Right forelimb (tissue), 1 donor: Measurements from ENCODE around the gene AGPAT2.
A peak's percentile ranks its signal among the peaks of the same experiment; 100 is the strongest.

Experiments used
- DNase-seq: peaks from one replicate; pipeline ENCODE4 v3.0.0-alpha.2; 2018

The AGPAT2 gene

GRCh38 chr9:136686794-136687711 lies at the start of gene AGPAT2:
Gene AGPAT2, minus strand, starts transcription at chr9:136687457. Its CDS starts 100 bp downstream, at chr9:136687357.
- peak; percentile 76 for DNase-seq

DNA sequence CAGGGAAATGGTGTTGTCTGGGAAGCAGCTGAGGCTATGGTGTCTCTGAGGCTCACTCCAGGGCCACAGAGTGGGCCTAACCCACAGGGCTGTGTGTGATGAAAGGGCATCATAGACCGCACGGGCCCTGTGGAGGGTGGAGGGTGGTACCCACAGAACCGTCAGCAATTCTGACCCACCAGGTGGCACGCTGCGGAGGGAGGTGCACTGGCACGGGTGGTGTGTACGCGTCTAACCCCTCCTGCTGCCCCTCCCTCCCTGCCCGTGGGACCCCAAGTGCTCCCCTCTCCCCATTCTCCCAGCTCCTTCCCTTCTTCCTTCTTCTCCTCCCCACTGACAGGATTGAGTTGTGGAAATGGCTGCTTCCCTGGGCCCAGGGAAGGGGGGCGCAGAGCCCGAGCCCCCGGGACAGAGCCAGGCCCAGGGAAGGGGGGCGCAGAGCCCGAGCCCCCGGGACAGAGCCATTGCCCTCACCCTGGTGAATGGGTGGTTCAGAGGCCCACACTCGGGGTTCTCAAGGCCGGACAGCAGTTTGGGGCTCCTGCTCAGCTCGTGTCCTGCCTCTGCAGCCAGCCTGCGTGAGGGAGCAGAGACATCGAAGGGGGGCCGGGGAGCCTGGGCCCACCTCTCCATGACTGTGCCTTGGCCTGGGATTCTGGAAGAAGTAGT lies 48.7 kb upstream of the AGPAT2 start:
- no peak for DNase-seq

DNA sequence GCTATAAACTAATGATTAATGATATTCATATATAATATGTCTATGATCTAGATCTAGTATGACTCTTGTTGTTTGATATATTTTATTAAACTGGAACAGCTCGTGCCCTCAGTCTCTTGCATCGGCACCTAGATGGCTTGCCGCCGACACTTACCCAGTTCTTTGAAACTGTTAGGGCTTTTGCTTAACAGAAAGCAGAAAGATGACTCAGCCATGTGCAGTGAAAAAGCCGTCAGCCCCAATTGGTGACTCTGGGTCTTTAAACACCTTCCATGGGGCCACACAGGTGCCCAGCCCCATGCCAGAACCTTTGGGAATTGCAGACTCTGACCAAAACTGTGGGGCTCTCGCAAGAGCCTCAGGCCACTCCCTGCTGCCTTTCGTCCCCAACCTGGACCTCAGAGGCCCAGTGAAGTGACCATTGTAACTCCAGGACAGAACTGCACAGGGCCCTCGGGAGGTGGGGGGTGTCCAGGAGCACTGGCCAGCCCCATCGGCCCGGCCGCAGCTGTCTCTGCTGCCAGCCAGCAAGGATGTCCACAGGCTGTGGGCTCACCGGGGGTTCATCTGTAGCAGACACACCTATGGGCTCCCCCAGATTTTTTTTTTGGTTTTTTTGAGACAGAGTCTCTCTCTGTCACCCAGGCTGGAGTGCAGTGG lies 47.7 kb upstream of the AGPAT2 start:
- no peak for DNase-seq

- DNase-seq: no peak
Measured at GRCh38 chr9:136733611-136734010, 46.4 kb upstream of the AGPAT2 start.

DNA sequence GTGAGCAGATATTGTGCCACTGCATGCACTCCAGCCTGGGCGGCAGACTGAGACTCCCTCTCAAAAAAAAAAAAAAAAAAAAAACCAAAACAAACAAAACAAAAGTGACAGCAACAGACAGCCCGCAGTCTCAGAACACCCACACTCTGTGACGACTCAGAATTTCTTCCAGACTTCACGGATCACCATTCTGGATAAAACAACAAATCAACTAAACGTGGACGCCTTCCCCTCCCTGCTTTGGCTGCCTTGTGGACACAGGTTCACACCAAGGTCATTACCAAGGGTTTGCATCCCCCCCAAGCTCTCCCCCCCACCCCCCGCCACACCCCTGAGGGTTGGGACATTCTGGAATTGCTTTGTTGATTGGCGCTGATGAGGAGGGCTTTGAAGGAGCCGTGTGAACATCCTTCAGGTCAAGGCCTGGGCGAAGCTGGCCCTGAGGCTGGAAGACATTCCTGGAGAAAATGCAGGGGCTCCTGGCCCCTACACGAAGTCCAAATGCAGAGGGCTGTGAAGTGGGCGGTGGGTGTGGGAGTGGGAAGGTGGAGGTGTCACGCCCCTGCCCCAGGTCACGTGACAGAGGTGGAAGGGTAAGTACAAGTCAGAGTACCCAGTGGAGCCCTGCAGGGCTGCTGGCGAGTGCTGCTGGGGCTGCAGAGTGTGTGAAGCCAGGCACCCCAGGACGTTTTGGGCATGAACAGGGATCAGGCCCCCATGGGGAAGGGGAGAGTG lies 45.4 kb upstream of the AGPAT2 start:
- no peak for DNase-seq

DNA sequence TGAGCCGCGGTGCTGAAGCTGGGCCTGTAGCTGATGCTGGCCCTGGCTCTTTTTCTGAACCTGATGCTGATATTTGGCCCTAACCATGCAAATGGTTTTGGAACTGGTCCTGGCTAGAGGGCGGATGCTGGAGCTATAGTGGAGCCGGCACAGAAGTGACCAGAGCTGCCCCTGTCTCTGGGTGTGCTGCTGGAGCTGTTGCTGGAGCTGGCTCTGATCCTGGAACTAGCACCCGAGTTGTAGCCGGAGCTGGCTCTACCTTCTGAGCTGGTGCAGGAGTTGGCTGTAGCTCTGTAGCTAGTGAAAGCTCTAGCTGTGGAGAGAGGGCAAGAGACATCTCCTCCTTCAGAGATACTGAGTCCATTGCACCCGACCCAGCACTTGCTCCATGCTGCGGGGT lies 42.7 kb upstream of the AGPAT2 start:
- no peak for DNase-seq

DNA sequence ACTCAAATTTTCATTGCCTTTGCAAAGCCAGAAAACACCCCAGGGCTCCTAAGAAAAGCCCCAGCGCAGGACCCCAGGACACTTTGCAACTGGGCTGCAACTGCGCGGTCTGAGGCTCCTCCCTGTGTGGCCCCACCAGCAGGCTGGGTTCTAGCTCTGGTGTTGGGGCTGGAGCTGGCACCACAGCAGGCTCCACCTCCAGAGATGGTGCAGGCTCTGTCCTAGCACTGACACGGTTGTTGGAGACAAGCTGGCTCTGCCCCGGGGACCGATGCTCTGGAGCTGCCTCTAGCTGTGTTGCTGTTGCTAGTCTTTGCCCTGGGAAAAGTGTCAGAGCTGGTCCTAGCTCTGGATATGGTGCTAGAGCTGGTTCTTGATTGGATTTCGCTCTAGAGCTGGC lies 41.9 kb upstream of the AGPAT2 start:
- DNase-seq: no peak

- no peak for DNase-seq
Measured at GRCh38 chr9:136728548-136729123, 41.4 kb upstream of the AGPAT2 start.

DNA sequence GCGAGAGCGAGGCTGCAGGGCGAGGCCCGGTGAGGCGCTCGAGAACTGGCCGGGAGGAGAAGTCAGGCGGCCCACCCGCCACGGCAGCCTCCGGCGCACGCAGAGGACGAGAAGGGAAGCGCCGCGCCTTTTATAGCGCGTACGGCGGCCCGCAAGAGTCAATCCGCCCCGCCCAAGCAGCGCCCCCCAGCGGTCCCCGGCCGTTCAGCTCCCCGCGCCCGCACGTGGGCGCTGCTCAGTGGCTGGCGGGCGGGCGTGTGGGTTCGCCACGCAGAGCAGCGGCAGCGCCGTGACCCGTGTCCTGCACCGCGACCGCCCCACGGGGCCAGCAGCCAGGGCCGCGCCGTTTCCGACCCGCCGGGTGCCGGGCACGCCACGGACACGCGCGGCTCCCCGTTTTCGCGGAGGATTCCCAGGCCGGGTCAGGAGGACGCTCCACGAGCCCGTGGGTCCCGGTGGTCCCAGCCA lies 40.9 kb upstream of the AGPAT2 start:
- DNase-seq: peak; percentile 95

GRCh38 chr9:136726631-136727191 lies 39.5 kb upstream of the AGPAT2 start:
- DNase-seq: no peak

DNA sequence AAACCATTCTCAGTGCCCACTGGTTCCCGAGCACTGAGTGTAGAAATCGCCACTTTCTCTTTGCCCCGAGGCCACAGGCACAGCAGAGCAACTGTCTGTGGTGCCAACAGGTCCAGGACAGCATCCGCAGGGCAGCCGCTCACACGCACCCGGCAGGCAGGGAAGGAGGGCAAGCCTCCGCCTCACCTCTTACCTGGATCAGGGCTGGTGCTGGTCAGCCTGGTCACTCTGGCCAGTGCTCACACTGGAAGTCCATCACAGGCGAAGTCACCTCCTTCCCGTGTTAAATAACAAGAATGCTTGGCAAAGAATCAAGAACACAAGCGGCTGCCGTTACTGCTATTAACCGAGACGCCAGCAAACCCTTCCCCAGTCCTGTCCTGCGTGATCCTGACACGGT lies 38.9 kb upstream of the AGPAT2 start:
- DNase-seq: no peak

DNA sequence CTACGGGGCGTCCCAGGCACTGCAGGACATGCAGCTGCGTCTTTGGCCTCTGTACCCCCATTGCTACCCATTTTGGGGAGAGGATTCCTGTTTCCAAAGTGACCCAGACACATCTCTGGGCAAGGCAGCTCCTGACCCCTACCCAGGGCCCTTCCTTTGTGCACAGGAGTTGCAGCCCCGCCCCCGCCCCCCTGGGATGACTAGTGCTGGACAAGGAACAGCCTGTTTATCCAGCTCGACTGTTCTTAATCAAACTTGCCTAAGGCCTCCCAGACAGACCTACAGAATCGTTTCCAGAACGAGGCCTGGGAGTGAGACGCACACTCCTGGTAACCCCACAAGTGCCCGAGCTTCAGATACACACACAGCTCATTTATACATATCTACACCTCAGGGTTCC lies 38.4 kb upstream of the AGPAT2 start:
- no peak for DNase-seq

- no peak for DNase-seq
Measured at GRCh38 chr9:136724772-136725171, 37.5 kb upstream of the AGPAT2 start.

- DNase-seq: no peak
Measured at GRCh38 chr9:136723989-136724388, 36.7 kb upstream of the AGPAT2 start.

- no peak for DNase-seq
Measured at GRCh38 chr9:136723362-136723976, 36.2 kb upstream of the AGPAT2 start.

GRCh38 chr9:136722969-136723356 lies 35.7 kb upstream of the AGPAT2 start:
- DNase-seq: no peak

- DNase-seq: no peak
Measured at GRCh38 chr9:136722093-136722968, 35.1 kb upstream of the AGPAT2 start.

GRCh38 chr9:136721339-136722092 lies 34.3 kb upstream of the AGPAT2 start:
- DNase-seq: no peak

GRCh38 chr9:136720898-136721338 lies 33.7 kb upstream of the AGPAT2 start:
- DNase-seq: no peak
